T-cell (primary cell): ENCODE results near the gene CLCC1. TPM values are rescaled to one million over a fixed set of nuclear protein-coding genes. Genes with fewer than 3 reads are reported as not detected.
"Not testable (repeated sequence)": the region's sequence is repeated elsewhere in the genome, so short reads cannot be mapped to it uniquely, and the experiment has no call there.

Experiments used
- ATAC-seq, 4 experiments: fragments of 200-7000 bp in 3 of 4; fragments of 150-1000 bp in 1 of 4; cut with Tn5 transposase; replicated peaks in 1 of 4; 1 replicate in 3 of 4; 2 replicates in 1 of 4; pipeline ENCODE4 v1.10.0; 2021; ENCODE audit warnings: moderate library complexity in 3 of 4, mild to moderate bottlenecking in 2 of 4, moderate number of reproducible peaks in 1 of 4
- CTCF ChIA-PET, 2 donors: fragments of 300-600 bp; sonication (Branson Sonifier 250); formaldehyde crosslinking; loops; one replicate each; lab custom pipeline; 2022; ENCODE audit warnings: antibody characterized with exemption in 2 of 2; lab: Charles Lee
- POLR2A ChIA-PET, 2 donors: fragments of 300-600 bp; sonication (Branson Sonifier 250); formaldehyde crosslinking; loops; one replicate each; lab custom pipeline; 2022; ENCODE audit warnings: antibody characterized with exemption in 2 of 2; lab: Charles Lee
- DNase-seq, 35 experiments: peaks; one replicate each; pipeline versions ENCODE4 v3.0.0 to v3.0.0-alpha.2; 2013 to 2023
- H3K27ac ChIP-seq: one replicate; pipeline ENCODE4 v1.5.1; 2013; ENCODE audit warnings: low read length
- H3K27me3 ChIP-seq, 2 experiments: replicated peaks in 1 of 2; 1 replicate in 1 of 2; 2 replicates in 1 of 2; pipeline versions ENCODE4 v1.6.1 to v1.7.0; 2013; ENCODE audit warnings: low read length in 1 of 2, mixed read lengths in 1 of 2; ENCODE audit not compliant: control insufficient read depth in 2 of 2, insufficient read depth in 2 of 2; ENCODE audit errors: extremely low read depth in 1 of 2
- H3K36me3 ChIP-seq, 2 donors: 1 replicate in 1 of 2; 2 replicates in 1 of 2; pipeline versions ENCODE4 v1.6.1 to v1.7.0; 2013; ENCODE audit warnings: low read length in 1 of 2; ENCODE audit not compliant: control insufficient read depth in 2 of 2, insufficient read depth in 1 of 2; ENCODE audit errors: extremely low read depth in 1 of 2
- H3K4me1 ChIP-seq, 2 experiments: 1 replicate in 1 of 2; 2 replicates in 1 of 2; pipeline versions ENCODE4 v1.6.1 to v1.7.0; 2013; ENCODE audit warnings: low read length in 2 of 2, mixed read lengths in 1 of 2; ENCODE audit not compliant: insufficient read depth in 2 of 2, control insufficient read depth in 1 of 2; ENCODE audit errors: extremely low read depth in 1 of 2
- H3K4me3 ChIP-seq, 2 donors: 1 replicate in 1 of 2; 2 replicates in 1 of 2; pipeline versions ENCODE4 v1.5.1 to v1.7.0; 2013; ENCODE audit warnings: mild to moderate bottlenecking in 2 of 2, low read length in 1 of 2, moderate library complexity in 1 of 2; ENCODE audit not compliant: control insufficient read depth in 1 of 2; ENCODE audit errors: extremely low read depth in 1 of 2
- H3K9me3 ChIP-seq: 2 replicates; pipeline ENCODE4 v1.7.0; 2013
- H3K27ac Mint-ChIP-seq, 2 donors: one replicate each; pipeline ENCODE4 v1.8.0; 2020 to 2021; ENCODE audit warnings: mild to moderate bottlenecking in 2 of 2, mixed read lengths in 2 of 2
- H3K27me3 Mint-ChIP-seq, 2 donors: one replicate each; pipeline ENCODE4 v1.8.0; 2021 to 2022; ENCODE audit warnings: mixed read lengths in 2 of 2
- H3K36me3 Mint-ChIP-seq: one replicate; pipeline ENCODE4 v1.8.0; 2021; ENCODE audit warnings: mixed read lengths
- H3K4me1 Mint-ChIP-seq, 3 donors: one replicate each; pipeline ENCODE4 v1.8.0; 2020 to 2022; ENCODE audit warnings: mixed read lengths in 3 of 3, mild to moderate bottlenecking in 1 of 3
- H3K4me3 Mint-ChIP-seq, 3 donors: one replicate each; pipeline ENCODE4 v1.8.0; 2020 to 2022; ENCODE audit warnings: mild to moderate bottlenecking in 3 of 3, mixed read lengths in 3 of 3, moderate library complexity in 3 of 3
- H3K9me3 Mint-ChIP-seq, 3 donors: one replicate each; pipeline ENCODE4 v1.8.0; 2020 to 2022; ENCODE audit warnings: mixed read lengths in 3 of 3
- WGBS: methylation state at CpG from one replicate; pipeline ENCODE4 v1.1.5; 2013; ENCODE audit warnings: missing lambda C conversion rate; ENCODE audit not compliant: insufficient coverage; 5-methylcytosine and 5-hydroxymethylcytosine counted together
- total RNA-seq, 35 experiments: library from RNA in 6 of 35; stranded (reverse) in 6 of 35; fragments of 120-200 nt in 1 of 35; gene quantifications; one replicate each; pipeline versions ENCODE4 v1.2.1 to v1.2.4 and lab custom pipeline; 2013 to 2026

The CLCC1 gene
- total RNA-seq = 10 to 100 TPM; 14.3 to 33.3 (median 22.4) TPM
- total RNA-seq (2013) = 20.0 TPM
- 19.5 to 73.5 (median 40.9) reads per million in 29 experiments for total RNA-seq (lab: John Stamatoyannopoulos, UW)

DNA sequence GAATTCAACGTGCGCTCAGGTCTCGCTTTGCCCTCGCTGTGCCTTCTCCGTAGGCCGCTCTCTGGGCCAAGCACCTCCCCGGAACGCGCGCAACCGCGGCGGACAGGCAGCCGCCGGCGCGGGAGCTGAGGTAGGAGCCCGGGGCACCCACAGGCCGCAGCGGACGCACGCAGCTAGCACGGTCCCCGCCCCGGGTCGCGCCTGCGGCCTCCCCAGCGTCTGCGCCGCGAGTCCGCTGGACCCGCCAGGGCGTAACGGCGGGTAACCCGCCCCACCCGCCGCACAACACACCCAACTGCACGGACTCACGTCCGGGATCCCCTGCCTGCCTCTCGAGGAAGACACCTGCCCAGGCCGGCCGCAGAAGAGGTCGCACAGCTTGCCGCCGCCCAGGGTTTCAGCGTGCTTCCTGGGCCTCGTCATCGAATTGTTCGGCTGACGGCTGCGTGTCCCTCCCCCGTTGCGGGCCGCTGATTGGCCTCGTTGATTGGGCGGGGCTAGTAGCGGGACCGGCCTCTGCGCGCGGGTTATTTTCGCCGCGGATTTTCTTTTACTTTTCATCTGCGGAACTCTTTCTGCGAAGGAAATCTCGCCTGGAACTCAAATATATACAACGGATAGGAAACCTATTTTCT lies at the start of gene CLCC1:
Gene CLCC1 (minus strand): TSS at position 433 of the 635 bp plus-strand sequence. CDS start 13,047 bp downstream, outside the sequence.
- peak within 1 kb of the TSS; percentile 70 to 73 for H3K4me3 ChIP-seq
- peaks cover 0 to 4% of the 10 kb centered on the region in 2 experiments for H3K27me3 ChIP-seq
- POLR2A ChIA-PET = interaction anchor here (0.6 to 1.3 kb wide), 3 partner anchors 9 to 1807 kb away, joined by 4 to 6 read pairs (median 5); partner anchors contain the start of gene WDR47 (in 1 of the 2)
- CTCF ChIA-PET = interaction anchor here in 1 of 2 donors (0.6 to 0.8 kb wide), 2 partner anchors 11 to 14 kb away, joined by 3 to 8 read pairs; no protein-coding TSS in a partner anchor
- H3K27ac Mint-ChIP-seq = peak within 1 kb of the TSS; percentile 89
- H3K27ac ChIP-seq = peak within 1 kb of the TSS; percentile 53
- H3K4me1 Mint-ChIP-seq = peaks cover 25 to 43% (median 38%) of the 10 kb centered on the region in 3 donors
- H3K9me3 Mint-ChIP-seq = no peaks in the 10 kb centered on the region
- H3K4me3 Mint-ChIP-seq = peak within 1 kb of the TSS; percentile 82 to 89 (median 85)
- no peaks in the 10 kb centered on the region for H3K36me3 ChIP-seq
- peaks cover 0 to 3% of the 10 kb centered on the region in 2 donors for H3K27me3 Mint-ChIP-seq
- peaks cover 0 to 33% of the 10 kb centered on the region in 2 experiments for H3K4me1 ChIP-seq
- DNase-seq (peak; percentile 76 to 94 (median 89)), ATAC-seq (peak; percentile 94 to 98 (median 95))
- no peaks in the 10 kb centered on the region for H3K9me3 ChIP-seq
- peaks cover 19% of the 10 kb centered on the region for H3K36me3 Mint-ChIP-seq
- under 1% methylated on average over 60 of the region's 72 CpGs for WGBS

- no peaks in the 10 kb centered on the region for H3K4me1 Mint-ChIP-seq
- peaks cover 0 to 3% (median 0%) of the 10 kb centered on the region in 3 donors for H3K9me3 Mint-ChIP-seq
- Histone ChIP-seq H3K9me3 (no peaks in the 10 kb centered on the region), H3K36me3 (peaks cover 0 to 17% of the 10 kb centered on the region in 2 donors), H3K27me3 (no peaks in the 10 kb centered on the region), H3K27ac (no peak overlapping the region), H3K4me1 (no peaks in the 10 kb centered on the region), H3K4me3 (no peak overlapping the region)
- POLR2A ChIA-PET = interaction anchor here (0.6 kb wide), 2 partner anchors 14 to 174 kb away, joined by 3 to 4 read pairs; no protein-coding TSS in a partner anchor
- CTCF ChIA-PET = interaction anchor here (0.5 to 0.6 kb wide), 2 partner anchors 420 to 1048 kb away, joined by 4 to 6 read pairs; no protein-coding TSS in a partner anchor
- WGBS = 100% methylated on average over 3 of the region's 7 CpGs
- no peak overlapping the region for H3K4me3 Mint-ChIP-seq
- no peak for DNase-seq
- no peak for ATAC-seq
- H3K27me3 Mint-ChIP-seq = no peaks in the 10 kb centered on the region
- no peak overlapping the region for H3K27ac Mint-ChIP-seq
- peaks cover 29% of the 10 kb centered on the region for H3K36me3 Mint-ChIP-seq
These were observed 48.1 kb upstream of the CLCC1 start for GRCh38 chr1:109011335-109011734.

GRCh38 chr1:108996622-108997021 lies 33.3 kb upstream of the CLCC1 start:
- H3K27ac Mint-ChIP-seq, H3K9me3 Mint-ChIP-seq, DNase-seq, CTCF ChIA-PET, H3K4me1 ChIP-seq, H3K4me3 Mint-ChIP-seq, ATAC-seq, H3K9me3 ChIP-seq, H3K27ac ChIP-seq, H3K4me3 ChIP-seq, H3K27me3 ChIP-seq, H3K4me1 Mint-ChIP-seq, H3K27me3 Mint-ChIP-seq: not testable (repeated sequence)
- H3K36me3 ChIP-seq = peaks cover 7 to 41% of the 10 kb centered on the region in 2 donors
- WGBS = no CpG with 5 or more reads among the region's 3 CpGs
- POLR2A ChIA-PET = interaction anchor here in 1 of 2 donors (0.6 kb wide), 2 partner anchors 11 to 155 kb away, joined by 3 read pairs; no protein-coding TSS in a partner anchor
- H3K36me3 Mint-ChIP-seq = peaks cover 48% of the 10 kb centered on the region

DNA sequence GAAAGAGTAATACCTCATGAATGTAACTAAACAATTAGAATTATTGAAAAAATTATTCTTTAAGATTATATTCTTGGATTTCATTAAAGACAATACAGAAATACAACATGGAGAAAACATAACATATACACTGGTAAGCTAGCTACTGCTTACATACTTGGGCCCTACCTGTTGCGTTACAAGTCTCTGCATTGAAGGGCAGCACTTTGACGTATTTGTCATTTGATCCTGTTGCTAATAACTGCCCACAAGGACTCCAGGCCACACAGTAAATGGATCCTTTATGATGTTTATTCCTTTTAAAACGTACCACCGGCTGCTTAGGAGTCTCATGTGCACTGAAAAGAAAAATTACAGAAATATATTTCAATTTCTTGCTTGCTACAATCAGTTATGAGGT lies 19.8 kb upstream of the CLCC1 start:
- ATAC-seq (no peak), DNase-seq (no peak)
- Histone ChIP-seq H3K27ac (no peak overlapping the region), H3K27me3 (no peaks in the 10 kb centered on the region), H3K36me3 (peaks cover 0 to 9% of the 10 kb centered on the region in 2 donors), H3K4me1 (no peaks in the 10 kb centered on the region), H3K4me3 (no peak overlapping the region), H3K9me3 (no peaks in the 10 kb centered on the region)
- Mint-ChIP-seq H3K27ac (no peak overlapping the region), H3K36me3 (peaks cover 49% of the 10 kb centered on the region), H3K27me3 (no peaks in the 10 kb centered on the region), H3K4me1 (no peaks in the 10 kb centered on the region), H3K4me3 (no peak overlapping the region), H3K9me3 (no peaks in the 10 kb centered on the region)
- ChIA-PET POLR2A (no interaction called here), CTCF (interaction anchor here in 1 of 2 donors (0.6 to 0.7 kb wide), 2 partner anchors 22 to 329 kb away, joined by 3 to 5 read pairs; no protein-coding TSS in a partner anchor)
- 100% methylated on average over 2 of the region's 4 CpGs for WGBS

DNA sequence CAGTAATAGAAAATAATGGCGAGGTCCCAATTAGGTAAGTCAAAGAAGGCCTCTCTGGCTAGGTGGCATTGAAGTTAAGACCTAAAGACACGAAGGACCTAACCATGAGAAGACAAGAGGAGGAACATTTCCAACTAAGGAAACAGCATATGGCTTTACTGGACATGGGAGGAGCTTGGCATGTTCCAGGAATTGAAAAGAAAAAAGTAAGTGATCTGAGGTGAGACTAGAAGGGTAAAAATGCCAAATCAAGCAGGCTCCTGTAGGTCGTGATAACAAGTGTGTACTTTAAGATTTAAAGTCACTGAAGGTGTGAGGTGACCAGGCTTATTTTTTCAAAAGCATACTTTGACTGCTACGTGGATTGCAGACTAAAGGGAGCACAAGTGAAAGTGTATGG lies 13.4 kb upstream of the CLCC1 start:
- Mint-ChIP-seq H3K4me1 (no peaks in the 10 kb centered on the region), H3K9me3 (no peaks in the 10 kb centered on the region), H3K36me3 (peaks cover 63% of the 10 kb centered on the region), H3K27ac (no peak overlapping the region), H3K27me3 (no peaks in the 10 kb centered on the region), H3K4me3 (no peak overlapping the region)
- WGBS = 83% methylated on average over 2 of the region's 4 CpGs
- H3K4me3 ChIP-seq = no peak overlapping the region
- ATAC-seq = no peak
- no peak for DNase-seq
- H3K4me1 ChIP-seq = no peaks in the 10 kb centered on the region
- H3K27ac ChIP-seq = no peak overlapping the region
- H3K9me3 ChIP-seq = no peaks in the 10 kb centered on the region
- POLR2A ChIA-PET = no interaction called here
- no peaks in the 10 kb centered on the region for H3K27me3 ChIP-seq
- H3K36me3 ChIP-seq = peaks cover 0 to 7% of the 10 kb centered on the region in 2 donors
- CTCF ChIA-PET = interaction anchor here in 1 of 2 donors (1.3 kb wide), 1 partner anchor 15 kb away, joined by 4 read pairs; no protein-coding TSS in a partner anchor

DNA sequence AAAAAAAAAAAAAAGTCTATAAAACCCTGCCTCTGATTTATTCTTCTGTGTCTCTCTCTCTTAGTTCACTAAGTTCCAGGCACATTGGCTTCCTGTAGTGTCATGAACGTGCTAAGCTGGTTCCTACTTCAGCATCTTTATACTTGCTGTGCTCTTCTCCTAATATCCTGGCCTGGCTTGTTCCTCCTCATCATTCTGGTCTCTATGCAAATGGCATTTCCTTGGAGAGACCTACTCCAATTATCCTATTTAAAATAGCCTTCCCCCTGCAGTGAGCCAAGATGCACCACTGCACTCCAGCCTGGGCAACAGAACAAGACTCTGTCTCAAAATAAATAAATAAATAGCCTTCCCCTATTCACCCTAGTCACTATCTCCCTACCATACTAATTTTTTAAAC lies 9.7 kb upstream of the CLCC1 start:
- no peaks in the 10 kb centered on the region for H3K4me1 Mint-ChIP-seq
- ChIA-PET POLR2A (no interaction called here), CTCF (interaction anchor here in 1 of 2 donors (0.7 kb wide), 1 partner anchor 278 kb away, joined by 3 read pairs; no protein-coding TSS in a partner anchor)
- no peak overlapping the region for H3K4me3 Mint-ChIP-seq
- no peak for ATAC-seq
- Histone ChIP-seq H3K27ac (no peak overlapping the region), H3K27me3 (no peaks in the 10 kb centered on the region), H3K36me3 (peaks cover 0 to 10% of the 10 kb centered on the region in 2 donors), H3K4me1 (no peaks in the 10 kb centered on the region), H3K4me3 (no peak overlapping the region), H3K9me3 (no peaks in the 10 kb centered on the region)
- H3K27me3 Mint-ChIP-seq = no peaks in the 10 kb centered on the region
- 100% methylated on average over 1 of the region's 1 CpG for WGBS
- H3K36me3 Mint-ChIP-seq = peaks cover 54% of the 10 kb centered on the region
- no peak for DNase-seq
- H3K9me3 Mint-ChIP-seq = no peaks in the 10 kb centered on the region
- no peak overlapping the region for H3K27ac Mint-ChIP-seq
